Endodermal cell (in vitro differentiated cells): ENCODE data around the gene KIAA1217. TPM values are rescaled to one million over a fixed set of nuclear protein-coding genes. Genes with fewer than 3 reads are reported as not detected.

Experiments
- DNase-seq: peaks from one replicate; pipeline ENCODE4 v3.0.0-alpha.2; 2017
- H3K27ac ChIP-seq: 2 replicates; pipeline ENCODE4 v1.5.1; 2013; ENCODE audit warnings: mild to moderate bottlenecking, low read depth, low read length, moderate library complexity
- H3K27me3 ChIP-seq: 2 replicates; pipeline ENCODE4 v1.6.1; 2013; ENCODE audit warnings: mild to moderate bottlenecking, low read length, moderate library complexity; ENCODE audit not compliant: insufficient read depth, control insufficient read depth, poor library complexity, severe bottlenecking
- H3K36me3 ChIP-seq: 2 replicates; pipeline ENCODE4 v1.7.0; 2013; ENCODE audit warnings: mild to moderate bottlenecking, low read length, moderate library complexity; ENCODE audit not compliant: control insufficient read depth, insufficient read depth
- H3K4me1 ChIP-seq: one replicate; pipeline ENCODE4 v1.7.0; 2013; ENCODE audit warnings: low read length; ENCODE audit not compliant: control insufficient read depth, insufficient read depth
- H3K4me3 ChIP-seq: 2 replicates; pipeline ENCODE4 v1.5.1; 2013; ENCODE audit warnings: mild to moderate bottlenecking, low read length, moderate library complexity
- H3K9ac ChIP-seq: 2 replicates; pipeline ENCODE4 v1.6.1; 2013; ENCODE audit warnings: mild to moderate bottlenecking, low read length, moderate library complexity; ENCODE audit not compliant: poor library complexity, severe bottlenecking; ENCODE audit errors: extremely low read depth
- H3K9me3 ChIP-seq: 2 replicates; pipeline ENCODE4 v1.6.1; 2013; ENCODE audit warnings: mild to moderate bottlenecking, low read length, moderate library complexity; ENCODE audit not compliant: control insufficient read depth
- H3K27ac Mint-ChIP-seq: 2 replicates; pipeline ENCODE4 v1.8.0; 2020; ENCODE audit warnings: mixed read lengths
- H3K27me3 Mint-ChIP-seq: 2 replicates; pipeline ENCODE4 v1.8.0; 2021; ENCODE audit warnings: mild to moderate bottlenecking, mixed read lengths; ENCODE audit not compliant: insufficient read depth
- H3K36me3 Mint-ChIP-seq: 2 replicates; pipeline ENCODE4 v1.8.0; 2020; ENCODE audit warnings: low read depth, mixed read lengths
- H3K4me1 Mint-ChIP-seq: 2 replicates; pipeline ENCODE4 v1.8.0; 2020; ENCODE audit warnings: mixed read lengths
- H3K4me3 Mint-ChIP-seq: 2 replicates; pipeline ENCODE4 v1.8.0; 2020; ENCODE audit warnings: mild to moderate bottlenecking, moderate library complexity, mixed read lengths
- H3K9me3 Mint-ChIP-seq: 2 replicates; pipeline ENCODE4 v1.8.0; 2020; ENCODE audit warnings: mild to moderate bottlenecking, mixed read lengths
- CTCF ChIP-seq: fragments of 200-600 bp; sonication (generic); conservative IDR thresholded peaks from 2 replicates; pipeline ENCODE4 v1.5.0; 2021; ENCODE audit warnings: antibody characterized with exemption, mild to moderate bottlenecking
- WGBS, 2 experiments: methylation state at CpG; one replicate each; pipeline versions ENCODE4 v1.1.5 to v1.1.7; 2013; ENCODE audit warnings: missing lambda C conversion rate in 2 of 2, mixed read lengths in 1 of 2; ENCODE audit not compliant: insufficient coverage in 1 of 2, insufficient read length in 1 of 2; 5-methylcytosine and 5-hydroxymethylcytosine counted together
- total RNA-seq, 2 donors: library from RNA; stranded (reverse); fragmentation: NEBNext Ultra II Directional in 1 of 2; extraction: Animal tissue kit (Norgen Biotek cat#: 25700) in 1 of 2; gene quantifications; 2 replicates in 1 of 2; 3 replicates in 1 of 2; pipeline ENCODE4 v1.2.1, GENCODE V29; 2021

Gene KIAA1217
- total RNA-seq, 2 donors from 2014 or later = 25.4 to 27.2 TPM

GRCh38 chr10:24561453-24561852, 352.5 kb downstream of the KIAA1217 start:
- Histone ChIP-seq H3K27ac (no peak overlapping the region), H3K36me3 (no peaks in the 10 kb centered on the region), H3K9me3 (no peaks in the 10 kb centered on the region), H3K9ac (no peak overlapping the region), H3K4me1 (no peaks in the 10 kb centered on the region), H3K27me3 (no peaks in the 10 kb centered on the region), H3K4me3 (no peak overlapping the region)
- Mint-ChIP-seq H3K9me3 (no peaks in the 10 kb centered on the region), H3K27me3 (peaks cover 2% of the 10 kb centered on the region), H3K4me3 (no peak overlapping the region), H3K4me1 (peaks cover 3% of the 10 kb centered on the region), H3K27ac (peak overlapping the region; percentile 48), H3K36me3 (no peaks in the 10 kb centered on the region)
- WGBS, 2 experiments = 88 to 92% methylated on average over 2 to 3 of the region's 3 CpGs
- no peak for TF ChIP-seq CTCF
- no peak for DNase-seq

GRCh38 chr10:24568042-24568441, 359.1 kb downstream of the KIAA1217 start:
- Histone ChIP-seq H3K27ac (no peak overlapping the region), H3K9ac (no peak overlapping the region), H3K36me3 (no peaks in the 10 kb centered on the region), H3K4me3 (no peak overlapping the region), H3K4me1 (no peaks in the 10 kb centered on the region), H3K9me3 (no peaks in the 10 kb centered on the region), H3K27me3 (no peaks in the 10 kb centered on the region)
- no peak for TF ChIP-seq CTCF
- 66 to 77% methylated on average over 4 of the region's 4 CpGs for WGBS, 2 experiments
- Mint-ChIP-seq H3K9me3 (no peaks in the 10 kb centered on the region), H3K36me3 (no peaks in the 10 kb centered on the region), H3K4me1 (no peaks in the 10 kb centered on the region), H3K27me3 (peaks cover 2% of the 10 kb centered on the region), H3K4me3 (no peak overlapping the region), H3K27ac (no peak overlapping the region)
- DNase-seq = no peak

- no peak overlapping the region for H3K4me3 Mint-ChIP-seq
- Histone ChIP-seq H3K27ac (no peak overlapping the region), H3K9ac (no peak overlapping the region), H3K27me3 (no peaks in the 10 kb centered on the region), H3K9me3 (no peaks in the 10 kb centered on the region), H3K4me3 (no peak overlapping the region), H3K4me1 (no peaks in the 10 kb centered on the region), H3K36me3 (no peaks in the 10 kb centered on the region)
- WGBS, 2 experiments = 91 to 98% methylated on average over 10 to 13 of the region's 13 CpGs
- H3K9me3 Mint-ChIP-seq = no peaks in the 10 kb centered on the region
- H3K4me1 Mint-ChIP-seq = no peaks in the 10 kb centered on the region
- H3K27ac Mint-ChIP-seq = no peak overlapping the region
- TF ChIP-seq CTCF = no peak
- DNase-seq = no peak
- peaks cover 2% of the 10 kb centered on the region for H3K27me3 Mint-ChIP-seq
- no peaks in the 10 kb centered on the region for H3K36me3 Mint-ChIP-seq
These were observed 360.4 kb downstream of the KIAA1217 start for GRCh38 chr10:24569330-24569796.
